Peyer's patch (tissue), 4 donors: Measurements from ENCODE around the gene LDLRAD4. TPM values are rescaled to one million over a fixed set of nuclear protein-coding genes. Genes with fewer than 3 reads are reported as not detected.

Experiments used
- DNase-seq, 3 donors: peaks; one replicate each; pipeline ENCODE4 v3.0.0-alpha.2; 2017 to 2019
- H3K27ac ChIP-seq, 4 donors: fragments of 200-600 bp; sonication (generic); one replicate each; pipeline ENCODE4 v1.5.1; 2016 to 2019
- H3K27me3 ChIP-seq, 2 donors: fragments of 200-600 bp; sonication (generic); one replicate each; pipeline ENCODE4 v1.5.1; 2019
- H3K36me3 ChIP-seq, 3 donors: fragments of 200-600 bp; sonication (generic); one replicate each; pipeline ENCODE4 v1.5.1; 2016 to 2019
- H3K4me1 ChIP-seq, 4 donors: fragments of 200-600 bp; sonication (generic); one replicate each; pipeline ENCODE4 v1.5.1; 2016 to 2019
- H3K4me3 ChIP-seq, 4 donors: fragments of 200-600 bp; sonication (generic); 1 replicate in 3 of 4; 2 replicates in 1 of 4; pipeline ENCODE4 v1.5.1; 2016 to 2019; ENCODE audit warnings: mild to moderate bottlenecking in 1 of 4
- H3K9me3 ChIP-seq, 4 donors: fragments of 200-600 bp; sonication (generic); one replicate each; pipeline ENCODE4 v1.5.1; 2016 to 2019; ENCODE audit warnings: mild to moderate bottlenecking in 1 of 4
- POLR2A ChIP-seq, 2 donors: fragments of 450-650 bp; IDR thresholded peaks; one replicate each; pipeline ENCODE4 v1.5.1; 2017; ENCODE audit warnings: antibody characterized with exemption in 2 of 2, mild to moderate bottlenecking in 2 of 2, moderate library complexity in 2 of 2
- total RNA-seq, 4 donors: library from RNA; depleted of rRNA; stranded (reverse); fragments of >200 nt; gene quantifications; one replicate each; pipeline ENCODE4 v1.1.0, GENCODE V29; 2016
- TF ChIP-seq, protein P1 (sequence below), 6 experiments: fragments of 450-650 bp in 4 of 6; fragments of 200-600 bp in 2 of 6; sonication (generic) in 1 of 6; IDR thresholded peaks; one replicate each; pipeline ENCODE4 v1.5.1; 2017 to 2019; ENCODE audit warnings: antibody characterized with exemption in 6 of 6, mild to moderate bottlenecking in 3 of 6, moderate library complexity in 1 of 6

Gene LDLRAD4
- total RNA-seq, 4 donors from 2014 or later: 24.8 to 128 (median 50.0) TPM

DNA sequence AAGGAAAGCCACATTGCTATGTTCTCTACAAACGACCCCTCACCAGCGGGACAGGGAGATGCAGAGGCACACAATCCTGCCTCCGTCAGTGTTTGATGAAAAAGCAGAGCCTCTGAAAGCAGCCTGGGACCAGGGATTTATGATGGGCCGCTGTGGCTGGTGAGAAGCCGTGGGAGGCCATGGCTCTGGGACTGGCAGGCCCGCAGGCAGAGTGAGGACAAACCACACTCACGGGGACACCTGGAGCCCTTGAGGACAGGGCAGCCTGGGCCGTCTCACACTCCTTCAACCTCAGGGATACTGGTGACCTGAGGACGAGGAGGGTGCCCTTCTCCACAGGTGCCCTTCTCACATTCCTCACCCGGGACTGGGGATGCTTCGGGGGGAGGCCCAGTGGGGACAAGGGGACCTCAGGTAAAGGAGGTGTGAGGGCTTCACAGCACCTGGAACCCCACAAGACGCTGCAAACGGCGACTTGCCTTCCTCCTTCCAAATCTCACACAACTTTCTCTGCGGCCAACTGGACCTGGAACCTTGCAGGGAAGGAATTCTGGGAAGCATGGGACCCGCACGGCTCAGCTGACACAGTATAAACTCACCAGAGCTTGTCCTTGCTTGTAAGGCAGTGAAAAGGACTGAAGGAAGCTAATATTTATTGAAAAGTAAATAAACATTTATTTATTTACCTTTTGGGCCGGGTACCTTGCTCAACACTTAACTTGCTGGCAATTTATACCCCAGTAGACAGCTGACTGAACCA is 5.3 kb upstream of the LDLRAD4 start:
- H3K9me3 ChIP-seq: no peaks in the 10 kb centered on the region
- DNase-seq: no peak
- TF ChIP-seq POLR2A (IDR thresholded peaks at IDR 0.05): no peak
- TF ChIP-seq, protein P1, sequence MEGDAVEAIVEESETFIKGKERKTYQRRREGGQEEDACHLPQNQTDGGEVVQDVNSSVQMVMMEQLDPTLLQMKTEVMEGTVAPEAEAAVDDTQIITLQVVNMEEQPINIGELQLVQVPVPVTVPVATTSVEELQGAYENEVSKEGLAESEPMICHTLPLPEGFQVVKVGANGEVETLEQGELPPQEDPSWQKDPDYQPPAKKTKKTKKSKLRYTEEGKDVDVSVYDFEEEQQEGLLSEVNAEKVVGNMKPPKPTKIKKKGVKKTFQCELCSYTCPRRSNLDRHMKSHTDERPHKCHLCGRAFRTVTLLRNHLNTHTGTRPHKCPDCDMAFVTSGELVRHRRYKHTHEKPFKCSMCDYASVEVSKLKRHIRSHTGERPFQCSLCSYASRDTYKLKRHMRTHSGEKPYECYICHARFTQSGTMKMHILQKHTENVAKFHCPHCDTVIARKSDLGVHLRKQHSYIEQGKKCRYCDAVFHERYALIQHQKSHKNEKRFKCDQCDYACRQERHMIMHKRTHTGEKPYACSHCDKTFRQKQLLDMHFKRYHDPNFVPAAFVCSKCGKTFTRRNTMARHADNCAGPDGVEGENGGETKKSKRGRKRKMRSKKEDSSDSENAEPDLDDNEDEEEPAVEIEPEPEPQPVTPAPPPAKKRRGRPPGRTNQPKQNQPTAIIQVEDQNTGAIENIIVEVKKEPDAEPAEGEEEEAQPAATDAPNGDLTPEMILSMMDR (IDR thresholded peaks at IDR 0.05): no peak
- peaks cover 0 to 11% (median 4%) of the 10 kb centered on the region in 4 donors for H3K4me1 ChIP-seq
- H3K27ac ChIP-seq: no peak overlapping the region
- no peak overlapping the region for H3K4me3 ChIP-seq
- H3K27me3 ChIP-seq: no peaks in the 10 kb centered on the region
- H3K36me3 ChIP-seq: no peaks in the 10 kb centered on the region

DNA sequence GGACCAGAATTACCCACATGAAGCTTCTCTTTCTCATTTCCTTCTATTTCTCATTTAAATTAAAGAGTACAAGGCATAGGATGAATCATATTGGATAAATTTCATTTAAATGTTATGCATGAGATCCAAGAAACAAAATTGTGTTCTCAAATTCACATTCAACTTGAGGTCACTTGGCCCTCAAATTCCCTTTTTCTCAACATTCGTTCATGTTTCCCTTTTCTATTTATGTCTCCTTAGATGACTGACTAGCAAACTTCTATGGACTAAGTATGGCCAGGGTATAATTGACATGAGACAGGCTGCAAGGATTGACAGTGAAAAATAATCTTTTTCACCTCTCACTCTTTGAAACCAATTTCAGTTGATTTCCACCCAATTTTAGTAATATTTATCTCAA is 4.0 kb upstream of the LDLRAD4 start:
- Histone ChIP-seq H3K4me3 (no peak overlapping the region), H3K27me3 (no peaks in the 10 kb centered on the region), H3K36me3 (no peaks in the 10 kb centered on the region), H3K4me1 (peaks cover 0 to 15% (median 7%) of the 10 kb centered on the region in 4 donors), H3K9me3 (no peaks in the 10 kb centered on the region), H3K27ac (no peak overlapping the region)
- no peak for TF ChIP-seq POLR2A (IDR thresholded peaks at IDR 0.05)
- TF ChIP-seq, protein P1 (IDR thresholded peaks at IDR 0.05): no peak
- no peak for DNase-seq

DNA sequence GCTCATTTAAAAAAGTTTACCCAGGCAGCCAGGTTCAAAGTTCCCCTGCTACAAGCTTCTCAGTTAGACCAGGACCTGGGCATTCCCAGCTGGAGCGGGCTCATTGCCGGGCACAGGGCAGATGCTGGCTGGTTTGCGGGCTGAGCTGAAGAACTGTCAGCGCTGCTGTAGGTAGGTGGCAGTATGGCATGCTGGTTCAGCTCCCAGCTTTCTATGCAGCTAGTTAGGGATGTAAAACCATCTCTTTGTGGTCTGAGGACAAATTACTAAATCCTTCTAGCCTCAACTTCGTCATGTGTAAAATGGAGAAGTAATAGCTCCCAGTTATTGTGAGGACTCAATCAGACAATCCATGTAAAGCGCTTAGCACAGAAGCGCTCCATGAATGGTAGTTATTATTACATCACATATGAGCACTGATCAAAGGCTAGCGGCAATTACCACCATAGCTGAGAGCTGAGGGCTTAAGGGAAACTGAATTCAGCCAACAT is 2.4 kb upstream of the LDLRAD4 start:
- peak overlapping the region in 2 of 4 donors; percentile 89 to 92 for H3K27ac ChIP-seq
- H3K36me3 ChIP-seq: no peaks in the 10 kb centered on the region
- TF ChIP-seq POLR2A (IDR thresholded peaks at IDR 0.05): peak in 1 of 2 donors; percentile 25
- TF ChIP-seq, protein P1 (IDR thresholded peaks at IDR 0.05): peak in 5 of 6 experiments; percentile 28 to 89 (median 86)
- no peaks in the 10 kb centered on the region for H3K9me3 ChIP-seq
- DNase-seq: peak; percentile 41 to 91 (median 88)
- peak overlapping the region in 2 of 4 donors; percentile 90 to 95 for H3K4me3 ChIP-seq
- no peaks in the 10 kb centered on the region for H3K27me3 ChIP-seq
- peaks cover 0 to 29% (median 7%) of the 10 kb centered on the region in 4 donors for H3K4me1 ChIP-seq

DNA sequence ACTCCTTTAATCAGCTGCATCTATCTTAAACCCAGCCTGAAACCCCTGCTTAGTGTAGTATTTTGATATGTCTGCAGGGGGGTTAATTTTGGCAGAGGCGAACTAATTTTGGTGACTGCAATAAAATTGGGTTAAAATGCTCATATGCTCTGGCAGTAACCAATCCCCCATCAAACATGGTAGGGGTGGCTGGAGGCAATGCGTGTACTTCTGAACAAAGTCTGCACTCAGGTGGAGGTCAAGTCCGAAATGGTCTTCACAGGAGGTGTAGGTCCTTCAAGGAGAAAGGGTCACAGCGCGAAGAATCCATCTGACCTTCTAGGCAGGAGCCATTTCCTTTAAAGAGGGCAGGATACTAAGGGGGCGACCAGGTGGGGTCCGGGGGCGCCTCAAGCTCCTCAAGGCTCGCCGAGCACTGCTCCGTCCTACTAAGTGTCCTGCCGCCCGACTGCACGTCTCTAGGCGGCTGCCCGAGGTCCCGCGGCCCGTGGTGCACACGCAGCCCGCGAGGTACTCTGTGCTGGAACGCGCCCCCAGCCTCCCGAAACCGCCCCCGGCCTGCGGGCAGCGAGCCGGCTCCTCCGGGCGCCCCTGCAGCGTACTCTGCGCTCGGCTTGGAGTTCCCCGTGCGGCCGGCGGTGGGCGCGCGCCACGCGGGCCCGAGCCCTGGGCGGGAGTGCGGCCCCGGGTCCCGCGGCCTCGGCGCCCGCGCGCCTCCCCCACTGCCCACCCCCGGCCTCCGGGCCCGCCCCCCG is 1.7 kb upstream of the LDLRAD4 start:
- H3K27ac ChIP-seq: peak overlapping the region; percentile 74 to 92 (median 82)
- no peak for TF ChIP-seq POLR2A (IDR thresholded peaks at IDR 0.05)
- TF ChIP-seq, protein P1 (IDR thresholded peaks at IDR 0.05): peak in 3 of 6 experiments; percentile 40 to 52 (median 47)
- peaks cover 0 to 37% (median 9%) of the 10 kb centered on the region in 4 donors for H3K4me1 ChIP-seq
- no peaks in the 10 kb centered on the region for H3K36me3 ChIP-seq
- no peaks in the 10 kb centered on the region for H3K27me3 ChIP-seq
- peak in 2 of 3 donors; percentile 62 to 76 for DNase-seq
- H3K9me3 ChIP-seq: no peaks in the 10 kb centered on the region
- H3K4me3 ChIP-seq: peak overlapping the region; percentile 59 to 95 (median 82)

DNA sequence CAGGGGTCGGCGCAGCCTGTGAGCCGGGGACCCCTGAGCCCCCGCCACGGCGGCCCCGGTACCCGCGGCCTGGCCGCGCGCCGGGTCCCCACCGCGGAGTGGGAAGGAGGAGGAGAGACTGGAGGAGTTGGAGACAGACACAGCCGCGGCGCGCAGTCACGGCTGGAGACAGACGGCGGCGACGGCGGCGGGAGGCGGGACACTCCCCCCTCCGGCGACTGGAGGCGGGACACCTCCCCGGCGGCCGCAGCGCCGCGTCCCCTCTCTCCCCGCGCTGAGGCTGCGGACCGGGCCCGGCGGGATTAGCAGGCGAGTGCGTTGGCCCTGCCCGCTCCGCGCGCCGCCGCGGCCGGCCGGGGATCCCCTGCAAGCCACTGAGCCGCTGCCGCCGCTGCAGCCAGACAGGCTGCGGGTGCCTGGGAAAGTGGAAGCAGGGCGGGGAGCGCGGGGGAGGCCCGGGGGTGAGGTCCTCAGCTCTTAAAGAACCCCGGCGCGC is 1.0 kb upstream of the LDLRAD4 start:
- Histone ChIP-seq H3K27ac (peak overlapping the region; percentile 74 to 92 (median 82)), H3K36me3 (no peaks in the 10 kb centered on the region), H3K4me3 (peak overlapping the region; percentile 59 to 95 (median 82)), H3K4me1 (peaks cover under 1 to 43% (median 11%) of the 10 kb centered on the region in 4 donors), H3K27me3 (no peaks in the 10 kb centered on the region), H3K9me3 (no peaks in the 10 kb centered on the region)
- peak; percentile 38 to 45 for TF ChIP-seq POLR2A (IDR thresholded peaks at IDR 0.05)
- TF ChIP-seq, protein P1 (IDR thresholded peaks at IDR 0.05): peak in 2 of 6 experiments; percentile 18 to 20
- peak in 2 of 3 donors; percentile 77 to 84 for DNase-seq
